HUES48 (cell line): ENCODE results near the gene HLA-A.
"Not testable (repeated sequence)": the region's sequence is repeated elsewhere in the genome, so short reads cannot be mapped to it uniquely, and the experiment has no call there.

Source experiments
- H3K27ac ChIP-seq: one replicate; pipeline ENCODE4 v1.7.0; 2013; ENCODE audit warnings: low read depth, low read length, inconsistent platforms
- H3K27me3 ChIP-seq: 2 replicates; pipeline ENCODE4 v1.6.1; 2013; ENCODE audit warnings: mild to moderate bottlenecking, low read length; ENCODE audit not compliant: control insufficient read depth, insufficient read depth
- H3K36me3 ChIP-seq: 2 replicates; pipeline ENCODE4 v1.6.1; 2013; ENCODE audit warnings: low read length; ENCODE audit not compliant: control insufficient read depth, insufficient read depth
- H3K4me1 ChIP-seq: 2 replicates; pipeline ENCODE4 v1.6.1; 2013; ENCODE audit warnings: mild to moderate bottlenecking, low read length; ENCODE audit not compliant: control insufficient read depth, insufficient read depth
- H3K4me3 ChIP-seq: 2 replicates; pipeline ENCODE4 v1.5.1; 2013; ENCODE audit warnings: mild to moderate bottlenecking, low read depth, low read length
- H3K9ac ChIP-seq: 2 replicates; pipeline ENCODE4 v1.6.1; 2013; ENCODE audit warnings: mild to moderate bottlenecking, low read depth, low read length, moderate library complexity
- H3K9me3 ChIP-seq: 2 replicates; pipeline ENCODE4 v1.6.1; 2013; ENCODE audit warnings: low read length; ENCODE audit not compliant: control insufficient read depth, insufficient read depth

The HLA-A gene

DNA sequence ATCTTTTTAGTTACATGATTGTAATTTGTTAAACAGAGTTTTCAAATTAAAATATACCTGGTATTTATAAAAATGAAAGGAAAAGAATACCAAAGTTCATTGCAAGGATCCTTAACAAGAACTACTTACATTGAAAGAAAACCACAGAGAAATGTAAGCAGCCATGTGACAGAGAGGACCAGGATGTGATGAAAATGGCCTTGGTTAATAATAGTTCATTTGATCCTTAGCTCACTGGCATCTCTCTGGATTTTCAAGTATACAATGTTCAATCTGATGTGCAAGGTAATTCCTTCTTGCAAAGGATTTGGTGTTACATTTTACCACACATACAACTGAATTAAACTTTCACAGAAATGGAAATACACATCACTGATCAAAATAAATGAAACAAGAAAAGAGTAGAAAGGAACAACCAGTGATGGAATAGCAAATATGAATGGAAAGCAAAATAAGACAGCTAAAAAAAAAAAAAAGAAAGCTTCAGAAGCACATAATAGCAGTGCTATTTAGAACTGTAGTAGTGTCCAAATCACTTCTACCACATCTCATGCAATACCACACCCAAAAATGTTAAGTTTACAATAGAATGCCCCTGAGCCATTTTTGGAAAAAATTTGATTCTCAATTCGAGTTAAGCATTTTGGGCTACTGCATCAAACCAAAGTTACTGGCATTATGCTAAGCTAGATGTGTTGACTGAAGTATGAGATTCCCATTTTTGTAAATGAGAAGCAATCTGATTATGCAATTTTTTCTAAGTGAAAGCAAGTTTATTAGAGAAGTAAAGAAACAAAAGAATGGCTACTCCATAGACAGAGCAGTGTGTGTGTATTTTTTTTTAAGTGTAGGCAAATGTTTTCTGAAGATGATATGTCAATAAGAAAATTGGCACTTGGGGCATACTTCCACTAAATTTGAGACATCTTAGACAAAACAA lies 22.6 kb upstream of the HLA-A start:
- no peaks in the 10 kb centered on the region for H3K36me3 ChIP-seq
- no peaks in the 10 kb centered on the region for H3K27me3 ChIP-seq
- H3K27ac ChIP-seq: no peak overlapping the region
- no peak overlapping the region for H3K9ac ChIP-seq
- H3K4me3 ChIP-seq: no peak overlapping the region
- H3K4me1 ChIP-seq: no peaks in the 10 kb centered on the region
- no peaks in the 10 kb centered on the region for H3K9me3 ChIP-seq

GRCh38 chr6:29924287-29924686 lies 18.0 kb upstream of the HLA-A start:
- H3K9ac ChIP-seq: no peak overlapping the region
- no peaks in the 10 kb centered on the region for H3K4me1 ChIP-seq
- H3K27ac ChIP-seq: no peak overlapping the region
- H3K4me3 ChIP-seq: no peak overlapping the region
- no peaks in the 10 kb centered on the region for H3K9me3 ChIP-seq
- no peaks in the 10 kb centered on the region for H3K36me3 ChIP-seq
- peaks cover 6% of the 10 kb centered on the region for H3K27me3 ChIP-seq

DNA sequence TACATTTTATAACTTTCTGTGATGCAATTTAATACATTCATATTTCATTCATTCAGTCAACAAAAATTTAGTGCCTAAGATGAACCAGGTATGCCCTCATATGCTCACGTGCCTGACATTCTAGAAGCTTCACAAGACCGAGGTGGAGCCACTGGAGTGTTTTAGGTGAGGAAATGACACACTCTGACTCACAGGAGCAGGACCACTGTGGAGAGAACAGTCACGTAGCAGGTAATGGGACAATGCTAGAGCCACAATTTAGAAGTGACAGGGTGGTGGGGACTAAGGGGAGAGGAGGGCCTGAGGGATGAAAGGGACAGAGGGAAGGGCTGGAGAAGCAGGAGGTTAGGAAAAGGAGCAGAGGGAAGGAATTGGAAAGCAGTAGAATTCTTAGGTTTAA lies 17.6 kb upstream of the HLA-A start:
- Histone ChIP-seq H3K27ac (no peak overlapping the region), H3K4me1 (no peaks in the 10 kb centered on the region), H3K36me3 (no peaks in the 10 kb centered on the region), H3K9me3 (no peaks in the 10 kb centered on the region), H3K4me3 (no peak overlapping the region), H3K27me3 (peaks cover 6% of the 10 kb centered on the region), H3K9ac (no peak overlapping the region)

- Histone ChIP-seq H3K9ac (no peak overlapping the region), H3K27me3 (peaks cover 6% of the 10 kb centered on the region), H3K4me1 (no peaks in the 10 kb centered on the region), H3K27ac (no peak overlapping the region), H3K9me3 (no peaks in the 10 kb centered on the region), H3K4me3 (no peak overlapping the region), H3K36me3 (no peaks in the 10 kb centered on the region)
Measured at GRCh38 chr6:29925321-29925720, 17.0 kb upstream of the HLA-A start.

- H3K36me3 ChIP-seq: no peaks in the 10 kb centered on the region
- peaks cover 6% of the 10 kb centered on the region for H3K27me3 ChIP-seq
- H3K4me3 ChIP-seq: peak overlapping the region; percentile 59
- no peaks in the 10 kb centered on the region for H3K4me1 ChIP-seq
- H3K27ac ChIP-seq: no peak overlapping the region
- H3K9ac ChIP-seq: no peak overlapping the region
- H3K9me3 ChIP-seq: no peaks in the 10 kb centered on the region
Measured at GRCh38 chr6:29925727-29926412, 16.5 kb upstream of the HLA-A start.

GRCh38 chr6:29926413-29927274 lies 15.7 kb upstream of the HLA-A start:
- Histone ChIP-seq H3K27me3 (peaks cover 6% of the 10 kb centered on the region), H3K4me3 (peak overlapping the region; percentile 59), H3K9ac (no peak overlapping the region), H3K4me1 (no peaks in the 10 kb centered on the region), H3K27ac (no peak overlapping the region), H3K36me3 (no peaks in the 10 kb centered on the region), H3K9me3 (no peaks in the 10 kb centered on the region)

DNA sequence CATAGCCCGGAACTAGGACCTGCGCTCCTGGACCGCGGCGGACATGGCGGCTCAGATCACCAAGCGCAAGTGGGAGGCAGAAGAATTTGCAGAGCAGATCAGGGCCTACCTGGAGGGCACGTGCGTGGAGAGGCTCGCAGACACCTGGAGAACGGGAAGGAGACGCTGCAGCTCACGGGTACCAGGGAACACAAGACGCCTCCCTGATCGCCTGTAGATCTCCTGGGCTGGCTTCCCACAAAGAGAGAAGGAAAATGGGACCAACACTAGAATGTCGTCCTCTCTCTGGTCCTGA lies 15.1 kb upstream of the HLA-A start:
- Histone ChIP-seq H3K36me3 (no peaks in the 10 kb centered on the region), H3K9ac (no peak overlapping the region), H3K27me3 (peaks cover 6% of the 10 kb centered on the region), H3K4me1 (no peaks in the 10 kb centered on the region), H3K27ac (no peak overlapping the region), H3K4me3 (peak overlapping the region; percentile 32; the same call in 1 of the 2 replicates), H3K9me3 (no peaks in the 10 kb centered on the region)

DNA sequence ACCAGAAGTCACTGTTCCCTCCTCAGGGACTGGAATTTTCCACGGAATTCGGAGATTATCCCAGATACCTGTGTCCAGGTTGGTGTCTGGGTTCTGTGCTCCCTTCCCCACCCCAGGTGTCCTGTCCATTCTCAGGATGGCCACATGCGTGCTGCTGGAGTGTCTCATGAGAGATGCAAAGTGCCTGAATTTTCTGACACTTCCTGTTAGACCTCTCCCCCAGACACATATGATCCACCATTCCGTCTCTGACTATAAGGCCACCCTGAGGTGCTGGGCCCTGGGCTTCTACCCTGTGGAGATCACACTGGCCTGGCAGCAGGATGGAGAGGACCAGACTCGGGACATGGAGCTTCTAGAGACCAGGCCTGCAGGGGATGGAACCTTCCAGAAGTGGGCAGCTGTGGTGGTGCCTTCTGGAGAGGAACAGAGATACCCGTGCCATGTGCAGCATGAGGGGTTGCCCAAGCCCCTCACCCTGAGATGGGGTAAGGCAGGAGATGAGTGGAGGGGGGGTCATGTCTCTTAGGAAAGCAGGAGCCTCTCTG lies 14.4 kb upstream of the HLA-A start:
- no peak overlapping the region for H3K9ac ChIP-seq
- no peaks in the 10 kb centered on the region for H3K9me3 ChIP-seq
- no peak overlapping the region for H3K4me3 ChIP-seq
- H3K27me3 ChIP-seq: peaks cover 6% of the 10 kb centered on the region
- no peak overlapping the region for H3K27ac ChIP-seq
- H3K36me3 ChIP-seq: no peaks in the 10 kb centered on the region
- no peaks in the 10 kb centered on the region for H3K4me1 ChIP-seq

DNA sequence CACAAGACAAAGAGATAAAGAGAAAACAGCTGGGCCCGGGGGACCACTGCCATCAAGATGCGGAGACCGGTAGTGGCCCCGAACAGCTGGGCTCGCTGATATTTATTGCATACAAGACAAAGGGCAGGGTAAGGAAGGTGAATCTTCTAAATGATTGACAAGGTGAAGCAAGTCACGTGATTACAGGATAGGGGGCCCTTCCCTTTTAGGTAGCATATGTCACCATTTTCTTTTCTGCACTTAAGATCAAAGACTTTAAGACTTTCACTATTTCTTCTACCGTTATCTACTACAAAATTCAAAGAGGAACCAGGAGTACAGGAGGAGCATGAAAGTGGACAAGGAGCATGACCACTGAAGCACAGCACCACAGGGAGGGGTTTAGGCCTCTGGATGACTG lies 12.3 kb upstream of the HLA-A start:
- not testable (repeated sequence) for H3K9me3 ChIP-seq, H3K4me3 ChIP-seq, H3K4me1 ChIP-seq, H3K27ac ChIP-seq, H3K9ac ChIP-seq, H3K27me3 ChIP-seq, H3K36me3 ChIP-seq

DNA sequence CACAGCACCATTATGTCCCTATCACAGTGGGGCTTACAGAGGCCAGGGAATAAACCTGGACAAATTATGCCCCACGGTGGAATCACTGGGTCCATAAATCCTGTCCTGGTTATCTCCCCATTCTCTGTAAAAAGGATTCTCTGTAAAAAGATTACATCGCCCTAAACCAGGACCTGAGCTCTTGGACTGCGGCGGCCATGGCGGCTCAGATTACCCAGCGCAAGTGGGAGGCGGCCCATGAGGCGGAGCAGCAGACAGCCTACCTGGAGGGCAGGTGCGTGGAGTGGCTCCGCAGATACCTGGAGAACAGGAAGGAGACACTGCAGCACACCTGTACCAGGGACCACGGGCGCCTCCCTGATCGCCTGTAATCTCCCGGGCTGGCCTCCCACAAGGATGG lies 8.4 kb upstream of the HLA-A start:
- Histone ChIP-seq H3K27ac (no peak overlapping the region), H3K4me1 (no peaks in the 10 kb centered on the region), H3K9me3 (no peaks in the 10 kb centered on the region), H3K36me3 (no peaks in the 10 kb centered on the region), H3K4me3 (no peak overlapping the region), H3K27me3 (no peaks in the 10 kb centered on the region), H3K9ac (no peak overlapping the region)
